ACC112 (cell line): Measurements from ENCODE around the gene AGAP5.

Experiments
- H2AFZ ChIP-seq: fragments of 200-600 bp; sonication (generic); one replicate; pipeline ENCODE4 v1.6.0; 2017; ENCODE audit warnings: antibody characterized with exemption, low read length; ENCODE audit not compliant: unreplicated experiment
- H3K27ac ChIP-seq: fragments of 200-600 bp; sonication (generic); 2 replicates; pipeline ENCODE4 v1.5.1; 2014; ENCODE audit warnings: low read depth, mild to moderate bottlenecking, antibody characterized with exemption, low read length, moderate library complexity
- H3K27me3 ChIP-seq: fragments of 200-600 bp; sonication (generic); 2 replicates; pipeline ENCODE4 v1.6.1; 2014; ENCODE audit warnings: mild to moderate bottlenecking, antibody characterized with exemption, low read length, moderate library complexity, mixed read lengths; ENCODE audit not compliant: insufficient read depth
- H3K36me3 ChIP-seq: fragments of 200-600 bp; sonication (generic); 2 replicates; pipeline ENCODE4 v1.6.1; 2016; ENCODE audit warnings: mild to moderate bottlenecking, antibody characterized with exemption, low read length, moderate library complexity, mixed read lengths; ENCODE audit not compliant: insufficient read depth
- H3K4me1 ChIP-seq: fragments of 200-600 bp; sonication (generic); one replicate; pipeline ENCODE4 v1.6.1; 2016; ENCODE audit warnings: low read length, mixed read lengths; ENCODE audit not compliant: insufficient read depth, unreplicated experiment, control insufficient read depth
- H3K4me3 ChIP-seq: fragments of 200-600 bp; sonication (generic); 2 replicates; pipeline ENCODE4 v1.5.1; 2014; ENCODE audit warnings: mild to moderate bottlenecking, low read depth, low read length
- H3K79me2 ChIP-seq: fragments of 200-600 bp; sonication (generic); one replicate; pipeline ENCODE4 v1.6.0; 2016; ENCODE audit warnings: low read length; ENCODE audit not compliant: control insufficient read depth, unreplicated experiment, insufficient read depth

Gene AGAP5

DNA sequence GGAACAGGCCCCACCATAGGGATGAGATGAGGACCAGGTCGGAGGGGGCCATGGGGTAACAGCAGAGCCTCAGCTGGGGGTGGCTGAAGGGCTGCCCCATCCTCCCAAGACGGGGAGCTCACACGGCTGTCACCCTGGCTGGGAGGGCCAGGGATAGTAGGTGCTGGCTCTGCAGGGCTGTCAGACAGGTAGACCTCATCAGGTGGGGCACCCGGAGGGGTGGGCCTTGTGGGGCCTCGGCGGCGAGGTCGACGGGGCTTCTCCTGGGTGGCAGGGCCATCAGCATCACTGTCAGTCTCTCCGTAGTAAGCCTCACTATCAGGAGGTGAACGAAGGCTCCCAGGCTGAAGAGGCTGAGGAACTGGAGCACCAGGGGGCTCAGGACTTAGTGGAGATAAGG lies 44.7 kb downstream of the AGAP5 start:
- no peaks in the 10 kb centered on the region for H3K36me3 ChIP-seq
- H3K4me1 ChIP-seq, result peaks cover 4% of the 10 kb centered on the region
- no peaks in the 10 kb centered on the region for H3K79me2 ChIP-seq
- H3K27ac ChIP-seq, result no peak overlapping the region
- H2AFZ ChIP-seq, result no peak overlapping the region
- no peaks in the 10 kb centered on the region for H3K27me3 ChIP-seq
- H3K4me3 ChIP-seq, result no peak overlapping the region

- no peaks in the 10 kb centered on the region for H3K79me2 ChIP-seq
- no peaks in the 10 kb centered on the region for H3K27me3 ChIP-seq
- H3K27ac ChIP-seq, result peak overlapping the region; percentile 33; the same call in 1 of the 2 replicates
- H3K4me1 ChIP-seq, result peaks cover 4% of the 10 kb centered on the region
- no peak overlapping the region for H2AFZ ChIP-seq
- H3K36me3 ChIP-seq, result no peaks in the 10 kb centered on the region
- no peak overlapping the region for H3K4me3 ChIP-seq
These were observed 47.2 kb downstream of the AGAP5 start for GRCh38 chr10:73650537-73651331.

- Histone ChIP-seq H3K27me3 (no peaks in the 10 kb centered on the region), H3K36me3 (no peaks in the 10 kb centered on the region), H3K4me1 (peaks cover 4% of the 10 kb centered on the region), H2AFZ (no peak overlapping the region), H3K79me2 (no peaks in the 10 kb centered on the region), H3K4me3 (no peak overlapping the region), H3K27ac (peak overlapping the region; percentile 30; the same call in 1 of the 2 replicates)
These were observed 47.9 kb downstream of the AGAP5 start for GRCh38 chr10:73649876-73650536.

GRCh38 chr10:73648975-73649829 lies 48.7 kb downstream of the AGAP5 start:
- peaks cover 4% of the 10 kb centered on the region for H3K4me1 ChIP-seq
- H3K27ac ChIP-seq, result no peak overlapping the region
- no peaks in the 10 kb centered on the region for H3K36me3 ChIP-seq
- H3K79me2 ChIP-seq, result no peaks in the 10 kb centered on the region
- no peak overlapping the region for H3K4me3 ChIP-seq
- H2AFZ ChIP-seq, result no peak overlapping the region
- no peaks in the 10 kb centered on the region for H3K27me3 ChIP-seq

GRCh38 chr10:73647875-73648651 lies 49.8 kb downstream of the AGAP5 start:
- H3K79me2 ChIP-seq, result no peaks in the 10 kb centered on the region
- peak overlapping the region; percentile 98 for H2AFZ ChIP-seq
- H3K36me3 ChIP-seq, result no peaks in the 10 kb centered on the region
- H3K27ac ChIP-seq, result no peak overlapping the region
- H3K4me1 ChIP-seq, result peaks cover 4% of the 10 kb centered on the region
- no peaks in the 10 kb centered on the region for H3K27me3 ChIP-seq
- H3K4me3 ChIP-seq, result peak overlapping the region; percentile 80

DNA sequence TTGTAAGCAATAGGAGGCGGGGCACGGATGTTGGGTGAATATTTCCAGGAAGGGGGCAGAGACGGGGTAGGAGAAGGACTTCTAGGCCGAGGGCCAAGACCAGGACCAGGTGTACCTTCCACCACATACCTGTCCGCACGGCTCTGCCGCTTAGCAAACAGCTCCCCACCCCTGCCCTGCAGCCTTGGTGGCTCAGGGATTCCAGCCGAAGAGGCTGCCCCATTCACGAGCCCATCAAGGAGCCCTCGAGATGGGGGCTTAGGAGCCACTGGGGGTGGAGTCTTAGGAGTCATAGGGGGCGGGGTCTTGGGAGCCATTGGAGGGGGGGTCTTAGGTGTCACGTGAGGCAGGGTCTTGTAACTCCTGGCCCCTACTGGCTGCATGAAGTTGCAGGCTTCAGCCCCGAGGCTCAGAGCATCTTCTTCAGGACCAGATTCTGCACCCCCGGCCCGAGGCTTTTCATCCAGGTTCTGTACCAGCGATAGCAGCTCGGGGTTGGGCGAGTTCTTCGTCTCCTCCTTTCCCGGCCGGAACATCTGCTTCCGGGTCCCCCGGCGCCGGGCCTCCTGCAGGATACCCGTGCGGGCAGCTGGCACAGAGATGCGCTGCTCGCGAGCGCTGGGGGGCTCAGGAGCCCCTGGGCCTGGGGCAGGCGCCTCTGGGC lies 50.6 kb downstream of the AGAP5 start:
- Histone ChIP-seq H3K36me3 (no peaks in the 10 kb centered on the region), H2AFZ (peak overlapping the region; percentile 98), H3K4me3 (peak overlapping the region; percentile 80), H3K79me2 (no peaks in the 10 kb centered on the region), H3K4me1 (peaks cover 4% of the 10 kb centered on the region), H3K27me3 (no peaks in the 10 kb centered on the region), H3K27ac (no peak overlapping the region)

GRCh38 chr10:73646598-73647041 lies 51.3 kb downstream of the AGAP5 start:
- H3K27me3 ChIP-seq, result no peaks in the 10 kb centered on the region
- no peaks in the 10 kb centered on the region for H3K36me3 ChIP-seq
- no peak overlapping the region for H2AFZ ChIP-seq
- H3K79me2 ChIP-seq, result no peaks in the 10 kb centered on the region
- no peak overlapping the region for H3K27ac ChIP-seq
- H3K4me1 ChIP-seq, result peaks cover 4% of the 10 kb centered on the region
- no peak overlapping the region for H3K4me3 ChIP-seq

GRCh38 chr10:73645251-73645650 lies 52.7 kb downstream of the AGAP5 start:
- no peak overlapping the region for H2AFZ ChIP-seq

DNA sequence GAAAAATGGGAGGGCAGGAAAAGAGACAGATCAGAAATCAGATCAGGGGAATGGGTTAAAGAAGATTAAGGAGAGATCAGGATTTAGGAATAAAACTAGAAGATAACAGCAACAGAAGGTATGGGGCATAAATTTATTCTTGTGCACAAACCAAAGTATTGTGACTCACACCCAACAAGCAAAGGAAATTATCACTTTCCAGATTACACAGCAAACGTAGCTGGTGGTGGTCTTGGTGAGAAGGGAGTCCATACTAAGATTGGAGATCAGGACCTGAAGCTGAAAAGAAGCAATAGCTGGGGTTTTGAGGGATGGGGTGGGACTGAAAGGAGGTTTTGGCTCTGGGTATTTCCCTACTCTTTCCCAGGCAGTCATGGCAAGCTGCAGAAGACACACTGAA lies 53.1 kb downstream of the AGAP5 start:
- H3K36me3 ChIP-seq, result no peaks in the 10 kb centered on the region
- H2AFZ ChIP-seq, result peak overlapping the region; percentile 15
- H3K79me2 ChIP-seq, result no peaks in the 10 kb centered on the region
- no peak overlapping the region for H3K27ac ChIP-seq
- H3K4me1 ChIP-seq, result peaks cover 4% of the 10 kb centered on the region
- no peak overlapping the region for H3K4me3 ChIP-seq
- H3K27me3 ChIP-seq, result no peaks in the 10 kb centered on the region

More at GRCh38 chr10:73645251-73645650, 52.7 kb downstream of the AGAP5 start:
- no peaks in the 10 kb centered on the region for H3K36me3 ChIP-seq
- H3K27me3 ChIP-seq, result no peaks in the 10 kb centered on the region
- H3K27ac ChIP-seq, result no peak overlapping the region
- H3K79me2 ChIP-seq, result no peaks in the 10 kb centered on the region
- H3K4me3 ChIP-seq, result no peak overlapping the region
- H3K4me1 ChIP-seq, result peaks cover 4% of the 10 kb centered on the region
